Activated CD4-positive, alpha-beta T cell treated with anti-CD3 and anti-CD28 coated beads for 1 hour (primary cell): ENCODE measurements around the gene KCNE4.

Experiments
- DNase-seq: peaks from one replicate; pipeline ENCODE4 v3.0.0-alpha.2; 2020

KCNE4 gene

DNA sequence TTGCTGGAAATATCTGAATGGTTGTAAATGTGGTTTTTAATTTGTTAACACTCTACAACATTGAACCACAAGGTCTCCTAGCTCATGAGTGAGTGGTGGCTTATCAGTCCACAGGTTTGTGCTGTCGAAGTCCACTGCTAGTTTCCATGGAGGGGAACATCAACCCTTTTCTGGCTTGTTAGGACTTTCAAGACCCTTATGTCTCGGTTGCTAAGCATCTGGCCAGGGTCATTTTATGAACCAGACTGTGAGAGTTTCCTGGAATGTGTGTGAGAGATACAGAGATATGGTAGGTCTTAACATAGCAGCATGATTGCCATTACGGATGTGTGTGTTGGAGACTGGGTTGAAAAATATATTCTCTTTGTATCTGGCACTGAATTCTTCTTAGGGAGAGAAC, 36.9 kb downstream of the KCNE4 start:
- no peak for DNase-seq

DNA sequence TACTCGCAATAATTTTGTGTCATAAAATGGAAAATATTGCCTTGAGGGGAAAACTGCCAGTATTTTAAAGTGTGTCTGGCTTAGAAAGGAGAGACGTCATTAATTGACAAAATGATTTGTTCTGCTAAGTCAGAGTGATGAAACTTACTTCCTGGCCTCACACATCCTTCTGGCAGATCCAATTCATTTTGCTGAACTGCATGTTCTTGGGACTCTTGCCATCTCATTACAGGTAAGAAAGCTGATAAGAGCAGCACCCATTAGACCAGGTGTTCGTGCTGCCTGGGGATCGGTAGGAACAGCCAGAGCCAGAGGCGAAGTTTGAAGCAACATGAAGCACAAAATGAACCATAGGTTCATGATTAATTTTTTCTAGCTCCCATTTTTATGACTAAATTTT, 38.0 kb downstream of the KCNE4 start:
- no peak for DNase-seq

- no peak for DNase-seq
These were observed 38.7 kb downstream of the KCNE4 start for GRCh38 chr2:223090540-223091235.

DNA sequence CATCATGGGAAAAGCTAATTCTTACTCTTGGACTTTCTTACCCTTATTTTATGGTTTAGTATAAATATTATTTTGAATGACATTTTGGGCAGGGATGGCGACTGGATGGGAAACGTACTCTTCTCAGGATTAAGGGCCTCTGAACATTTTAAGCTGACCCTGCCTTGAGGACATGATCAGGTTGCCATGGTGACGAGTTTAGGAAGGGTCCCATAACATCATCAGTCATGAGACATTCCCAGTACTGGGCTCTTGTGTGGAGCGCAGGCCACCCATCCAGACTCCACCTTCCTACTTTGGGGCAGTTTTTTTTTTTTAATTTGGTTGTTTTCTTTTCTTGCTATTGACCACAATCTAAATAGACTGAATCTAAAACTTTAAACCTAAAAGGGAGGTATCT, 40.7 kb downstream of the KCNE4 start:
- DNase-seq, result no peak

- no peak for DNase-seq
These were observed 41.6 kb downstream of the KCNE4 start for GRCh38 chr2:223093436-223094241.

- DNase-seq, result no peak
These were observed 43.2 kb downstream of the KCNE4 start for GRCh38 chr2:223095207-223095606.

- no peak for DNase-seq
These were observed 44.4 kb downstream of the KCNE4 start for GRCh38 chr2:223096235-223096970.

DNA sequence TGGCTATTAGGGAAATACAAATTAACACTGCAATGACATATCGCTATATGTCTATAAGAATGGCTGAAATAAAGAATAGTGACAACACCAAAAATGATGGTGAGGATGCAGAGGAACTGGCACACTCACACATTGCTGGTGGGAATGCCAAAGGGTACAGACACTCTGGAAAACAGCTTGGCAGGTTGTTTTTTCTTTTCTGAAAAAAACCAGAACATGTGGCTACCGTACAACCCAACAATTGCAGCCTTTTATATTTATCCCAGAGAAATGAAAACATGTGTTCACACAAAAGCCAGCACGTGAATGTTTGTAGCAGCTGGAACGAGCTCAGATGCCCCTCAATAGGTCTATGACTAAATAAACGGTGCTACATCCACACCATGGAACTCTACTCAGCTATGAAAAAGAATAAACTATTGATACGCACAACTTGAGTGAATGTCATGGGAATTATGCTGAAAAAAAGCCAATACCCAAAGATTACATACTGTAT, 45.9 kb downstream of the KCNE4 start:
- DNase-seq, result no peak

DNA sequence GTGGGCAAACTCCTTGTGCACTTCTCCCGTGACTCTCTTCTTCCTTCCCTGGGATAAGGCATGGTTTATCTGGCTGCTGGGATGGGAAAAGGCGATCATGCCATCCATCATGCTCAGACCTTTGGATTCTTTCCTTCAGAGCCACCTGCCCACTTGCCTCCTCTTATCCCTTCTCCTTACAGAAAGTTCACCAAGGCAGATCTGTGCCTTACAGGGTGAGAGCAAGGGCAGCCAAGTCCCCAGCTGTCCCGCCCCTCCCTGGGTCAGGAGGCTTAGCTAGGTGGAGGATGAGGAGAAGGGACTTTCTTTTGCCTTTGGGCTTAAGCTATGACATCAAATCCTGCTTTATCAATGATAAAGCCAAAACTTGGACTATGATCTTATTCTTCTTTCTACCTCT, 47.6 kb downstream of the KCNE4 start:
- no peak for DNase-seq

DNA sequence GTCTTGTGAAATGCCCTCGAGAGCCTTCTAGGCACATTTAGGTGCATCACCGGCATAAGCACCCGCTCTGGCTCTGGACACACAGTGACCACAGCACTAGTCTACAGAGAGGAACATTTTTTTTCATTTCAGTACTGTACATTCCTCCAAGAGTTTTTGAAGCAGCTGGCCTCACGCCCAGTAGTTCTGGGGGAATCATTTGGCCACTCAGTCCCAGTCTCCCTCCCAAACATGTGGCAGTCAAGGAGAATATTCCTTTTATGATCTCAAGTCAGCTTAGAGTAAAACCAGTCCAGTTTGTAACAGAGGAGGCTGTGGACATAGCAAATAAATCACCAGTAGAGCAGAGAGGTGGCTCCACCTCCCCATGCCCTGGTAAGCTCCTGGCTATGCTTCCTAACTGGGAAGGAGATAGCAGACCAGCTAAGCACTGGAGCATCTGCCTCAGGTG, 48.1 kb downstream of the KCNE4 start:
- DNase-seq, result no peak

- no peak for DNase-seq
These were observed 49.5 kb downstream of the KCNE4 start for GRCh38 chr2:223101340-223102039.

DNA sequence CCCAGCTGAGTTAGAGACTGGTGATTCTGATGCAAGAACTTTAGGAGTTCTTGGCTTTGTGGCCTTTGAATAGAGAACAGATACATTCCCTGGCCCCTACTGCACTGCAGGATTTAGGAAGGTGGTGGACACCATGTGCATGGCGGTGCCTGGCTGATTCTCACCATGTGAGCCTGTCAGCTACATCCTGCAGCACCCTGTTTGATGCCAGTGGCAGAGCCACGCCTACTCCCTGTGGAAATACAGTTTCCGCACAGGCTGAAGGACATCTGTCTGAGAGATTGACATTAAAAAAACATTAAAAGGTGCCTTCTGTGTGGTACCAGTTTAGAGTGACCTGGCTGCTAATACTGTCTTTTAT, 50.0 kb downstream of the KCNE4 start:
- DNase-seq, result no peak

GRCh38 chr2:223102450-223102849, 50.5 kb downstream of the KCNE4 start:
- no peak for DNase-seq

DNA sequence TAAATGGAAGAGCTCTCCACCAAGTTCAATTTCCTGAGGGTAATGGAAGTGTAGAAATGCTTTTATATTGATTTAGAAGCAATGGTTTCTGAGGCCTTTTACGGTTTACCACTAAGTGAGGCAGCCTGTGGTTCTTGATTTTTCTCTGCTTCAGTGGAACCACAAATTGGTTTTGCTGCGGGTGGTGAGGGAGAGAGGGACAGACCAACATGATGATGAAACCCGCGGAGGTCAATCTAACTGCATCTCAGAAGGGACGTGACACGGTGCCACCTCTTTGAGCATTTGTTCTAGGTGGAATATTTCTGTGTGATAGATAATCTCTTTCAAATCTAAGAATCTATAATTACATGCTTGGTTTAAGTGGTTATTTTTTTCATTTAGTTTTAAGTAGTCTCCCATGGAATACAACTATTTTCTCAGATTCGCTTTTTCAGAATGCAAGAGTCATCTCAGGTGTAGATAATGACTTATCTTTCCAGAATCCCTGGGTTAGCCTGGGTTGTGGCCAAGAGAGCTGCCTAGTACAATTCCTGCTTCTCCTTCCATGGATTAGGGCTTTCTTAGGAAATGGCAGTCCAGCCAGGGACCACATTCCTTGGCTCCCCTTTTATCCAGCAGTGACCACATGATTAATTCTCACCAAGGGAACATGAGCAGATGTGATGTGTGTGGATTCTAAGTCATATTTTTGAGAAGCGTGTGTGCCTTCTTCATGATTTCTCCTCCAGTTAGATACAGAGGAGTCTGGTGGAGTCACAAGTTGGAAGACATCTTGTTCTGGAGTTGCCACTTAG, 52.5 kb downstream of the KCNE4 start:
- DNase-seq, result no peak
